Brain microvascular endothelial cell (primary cell): ENCODE data around the gene NDRG2.
A peak's percentile ranks its signal among the peaks of the same experiment; 100 is the strongest.

Source experiments
- DNase-seq: peaks from one replicate; pipeline ENCODE4 v3.0.0-alpha.2; 2020
- H3K27ac ChIP-seq: fragments of 250-450 bp; sonication (Bioruptor Pico); 2 replicates; pipeline ENCODE4 v1.5.1; 2020; ENCODE audit warnings: mild to moderate bottlenecking, moderate library complexity
- H3K27me3 ChIP-seq: fragments of 250-450 bp; sonication (Bioruptor Pico); replicated peaks from 2 replicates; pipeline ENCODE4 v1.5.1; 2020; ENCODE audit warnings: mild to moderate bottlenecking
- H3K36me3 ChIP-seq: fragments of 250-450 bp; sonication (Bioruptor Pico); replicated peaks from 2 replicates; pipeline ENCODE4 v1.5.1; 2020; ENCODE audit warnings: mild to moderate bottlenecking
- H3K4me3 ChIP-seq: 2 replicates; pipeline ENCODE4 v1.5.1; 2011; ENCODE audit warnings: low read depth, mild to moderate bottlenecking, control low read depth, low read length, moderate library complexity
- in situ Hi-C: cut with HindIII; loops from 2 replicates; pipeline ENCODE4 v1.10.0; 2017; ENCODE audit warnings: low sequenced_read_pairs, low pct_ligation_motif_present
- TF ChIP-seq, protein P1 (sequence below): IDR thresholded peaks from 2 replicates; pipeline ENCODE4 v1.5.1; 2011; ENCODE audit warnings: low read depth, mild to moderate bottlenecking, moderate library complexity, low read length, control low read depth, inconsistent platforms; ENCODE audit errors: missing control alignments

The NDRG2 gene

DNA sequence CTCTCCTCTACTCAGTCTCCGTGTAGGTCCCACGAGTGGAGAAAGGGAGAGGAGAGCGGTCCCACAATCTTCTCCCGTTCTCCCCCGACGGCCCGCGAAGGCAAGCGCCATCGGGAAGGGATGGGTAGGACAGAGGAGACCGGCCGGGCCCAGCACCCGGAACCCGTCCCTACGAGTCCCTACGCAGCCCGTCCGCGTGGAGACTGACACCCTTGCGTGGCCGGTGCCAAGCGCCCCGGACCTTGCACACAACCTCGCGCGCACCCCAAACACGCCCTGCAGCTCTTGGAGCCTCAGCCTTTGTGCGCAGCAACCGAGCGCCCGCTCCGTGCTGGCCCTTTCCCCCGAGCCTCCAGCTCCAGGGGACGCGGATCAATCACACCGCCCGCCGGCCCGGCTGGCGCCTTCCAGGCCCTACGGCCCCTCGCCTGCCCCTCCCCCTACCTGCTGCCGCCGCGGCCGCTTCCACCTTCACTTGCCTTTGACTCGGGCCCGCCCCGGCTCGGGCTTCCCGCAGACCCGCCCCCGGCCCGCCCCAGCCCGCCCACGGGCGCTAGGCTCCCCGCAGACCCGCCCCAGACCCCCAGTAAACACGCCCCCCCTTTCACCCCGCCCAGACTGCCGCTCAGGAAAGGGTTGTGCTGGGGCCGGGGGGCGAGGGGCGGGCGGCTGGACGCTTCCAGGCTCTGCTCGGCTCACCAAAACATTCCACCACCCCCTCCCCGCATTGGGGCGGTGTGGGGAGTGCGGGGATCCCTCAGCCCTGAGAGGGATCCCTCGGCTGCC is at the start of gene NDRG2:
Gene NDRG2 (minus strand): TSS at position 477 of the 786 bp plus-strand sequence. CDS start 1,746 bp downstream, outside the sequence.
- Histone ChIP-seq H3K27ac (no peak within 1 kb of the TSS), H3K27me3 (peaks cover 27% of the 10 kb centered on the region), H3K4me3 (peak within 1 kb of the TSS; percentile 51), H3K36me3 (no peaks in the 10 kb centered on the region)
- no peak for DNase-seq
- in situ Hi-C loops = no loop called here
- TF ChIP-seq, protein P1, sequence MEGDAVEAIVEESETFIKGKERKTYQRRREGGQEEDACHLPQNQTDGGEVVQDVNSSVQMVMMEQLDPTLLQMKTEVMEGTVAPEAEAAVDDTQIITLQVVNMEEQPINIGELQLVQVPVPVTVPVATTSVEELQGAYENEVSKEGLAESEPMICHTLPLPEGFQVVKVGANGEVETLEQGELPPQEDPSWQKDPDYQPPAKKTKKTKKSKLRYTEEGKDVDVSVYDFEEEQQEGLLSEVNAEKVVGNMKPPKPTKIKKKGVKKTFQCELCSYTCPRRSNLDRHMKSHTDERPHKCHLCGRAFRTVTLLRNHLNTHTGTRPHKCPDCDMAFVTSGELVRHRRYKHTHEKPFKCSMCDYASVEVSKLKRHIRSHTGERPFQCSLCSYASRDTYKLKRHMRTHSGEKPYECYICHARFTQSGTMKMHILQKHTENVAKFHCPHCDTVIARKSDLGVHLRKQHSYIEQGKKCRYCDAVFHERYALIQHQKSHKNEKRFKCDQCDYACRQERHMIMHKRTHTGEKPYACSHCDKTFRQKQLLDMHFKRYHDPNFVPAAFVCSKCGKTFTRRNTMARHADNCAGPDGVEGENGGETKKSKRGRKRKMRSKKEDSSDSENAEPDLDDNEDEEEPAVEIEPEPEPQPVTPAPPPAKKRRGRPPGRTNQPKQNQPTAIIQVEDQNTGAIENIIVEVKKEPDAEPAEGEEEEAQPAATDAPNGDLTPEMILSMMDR = no peak

DNA sequence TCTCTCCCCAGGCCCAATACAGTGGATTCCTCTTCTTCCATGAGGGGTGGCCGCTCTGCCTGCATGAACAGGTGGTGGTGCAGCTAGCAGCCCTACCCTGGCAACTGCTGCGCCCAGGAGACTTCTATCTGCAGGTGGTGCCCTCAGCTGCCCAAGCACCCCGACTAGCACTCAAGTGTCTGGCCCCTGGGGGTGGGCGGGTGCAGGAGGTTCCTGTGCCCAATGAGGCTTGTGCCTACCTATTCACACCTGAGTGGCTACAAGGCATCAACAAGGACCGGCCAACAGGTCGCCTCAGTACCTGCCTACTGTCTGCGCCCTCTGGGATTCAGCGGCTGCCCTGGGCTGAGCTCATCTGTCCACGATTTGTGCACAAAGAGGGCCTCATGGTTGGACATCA is 49.1 kb upstream of the NDRG2 start:
- no peak overlapping the region for H3K4me3 ChIP-seq
- peaks cover 57% of the 10 kb centered on the region for H3K36me3 ChIP-seq
- no peak overlapping the region for H3K27ac ChIP-seq
- H3K27me3 ChIP-seq = no peaks in the 10 kb centered on the region
- TF ChIP-seq, protein P1 = no peak
- no peak for DNase-seq
- in situ Hi-C loops = no loop called here

DNA sequence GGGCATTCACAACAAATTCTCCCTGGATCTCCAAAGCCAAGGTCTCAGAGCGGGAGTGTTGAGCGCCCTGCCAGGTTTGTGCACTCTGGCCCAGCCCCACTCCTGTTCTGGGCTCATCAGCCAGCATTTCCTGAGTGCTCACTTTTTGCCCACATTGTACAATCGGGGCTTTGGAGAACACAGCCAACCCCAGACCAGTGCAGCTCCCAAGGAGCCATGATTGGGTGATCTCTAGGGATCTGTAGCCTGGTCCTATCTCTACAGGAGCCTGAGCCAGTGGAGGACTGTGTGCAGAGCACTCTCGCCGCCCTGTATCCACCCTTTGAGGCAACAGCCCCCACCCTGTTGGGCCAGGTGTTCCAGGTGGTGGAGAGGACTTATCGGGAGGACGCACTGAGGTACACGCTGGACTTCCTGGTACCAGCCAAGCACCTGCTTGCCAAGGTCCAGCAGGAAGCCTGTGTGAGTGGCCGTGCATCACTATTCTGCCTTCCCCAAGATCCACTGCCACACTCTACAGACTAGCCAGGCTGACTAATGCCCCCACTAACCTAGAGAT is 48.0 kb upstream of the NDRG2 start:
- no peak overlapping the region for H3K4me3 ChIP-seq
- TF ChIP-seq, protein P1 = no peak
- in situ Hi-C loops = no loop called here
- H3K27me3 ChIP-seq = no peaks in the 10 kb centered on the region
- no peak for DNase-seq
- H3K27ac ChIP-seq = peak overlapping the region; percentile 90
- H3K36me3 ChIP-seq = peaks cover 47% of the 10 kb centered on the region

DNA sequence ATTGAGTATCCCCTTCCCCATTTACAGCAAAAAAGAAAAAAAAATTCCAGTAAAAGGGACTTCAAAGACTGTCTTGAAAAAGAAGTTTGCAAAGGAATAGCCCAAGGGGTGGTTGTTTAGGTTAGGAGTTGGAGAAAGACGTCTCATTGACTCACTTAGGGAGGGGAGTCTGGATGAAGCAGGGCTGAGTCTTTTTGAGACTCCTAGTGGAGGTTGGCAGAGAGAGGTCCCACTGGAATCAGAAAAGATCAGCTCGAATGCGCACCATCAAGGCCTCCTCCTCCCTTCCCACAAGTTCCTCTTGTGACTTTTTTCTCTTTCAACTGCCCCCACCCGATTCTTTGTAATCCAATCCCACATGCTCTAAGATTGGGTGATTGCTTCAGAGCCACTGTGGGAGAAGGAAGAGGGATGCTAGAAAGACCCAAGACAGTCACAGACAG is 47.2 kb upstream of the NDRG2 start:
- in situ Hi-C loops = no loop called here
- TF ChIP-seq, protein P1 = peak; percentile 41
- Histone ChIP-seq H3K27me3 (no peaks in the 10 kb centered on the region), H3K36me3 (peaks cover 41% of the 10 kb centered on the region), H3K4me3 (peak overlapping the region; percentile 83), H3K27ac (peak overlapping the region; percentile 90)
- DNase-seq = peak; percentile 70

DNA sequence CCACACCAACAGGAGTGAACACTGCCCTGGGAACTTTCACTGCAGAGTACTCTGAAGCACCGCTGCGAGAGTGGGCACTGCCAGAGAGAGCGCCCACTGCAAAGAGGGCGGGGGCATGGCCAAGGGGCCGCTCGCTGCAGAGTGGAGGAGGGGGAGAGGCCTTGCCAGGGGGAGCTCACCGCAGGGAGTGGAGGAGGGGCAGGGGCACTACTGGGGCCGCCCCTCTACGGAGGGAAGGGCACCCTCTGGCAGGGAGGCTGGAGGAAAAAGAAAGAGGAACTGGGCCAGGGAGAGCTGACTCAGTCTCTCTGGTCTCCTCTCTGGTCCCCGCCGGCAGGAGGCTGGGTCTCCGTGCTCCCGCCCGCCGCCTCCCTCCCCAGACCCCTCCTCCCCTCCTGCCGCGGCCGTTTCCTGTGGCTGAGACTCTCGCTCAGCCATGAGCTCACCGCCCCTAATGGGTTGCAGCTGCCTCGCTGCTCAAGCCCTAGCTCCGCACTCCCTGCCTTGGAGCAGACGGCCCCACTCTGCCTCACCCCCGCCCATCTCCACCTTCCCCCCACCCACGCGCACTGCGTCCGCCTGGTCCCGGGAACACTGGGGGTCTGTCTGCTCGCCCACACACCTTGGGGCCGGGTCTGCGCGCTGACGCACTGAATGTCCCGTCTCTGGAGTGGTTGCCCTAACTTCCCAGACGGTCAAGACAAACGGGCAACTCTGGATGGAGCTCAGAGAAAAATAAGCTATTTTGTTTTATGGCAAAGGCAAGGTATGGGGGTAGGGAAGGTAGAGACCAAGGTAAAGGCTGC is 46.6 kb upstream of the NDRG2 start:
- TF ChIP-seq, protein P1 = no peak
- peak overlapping the region; percentile 90 for H3K27ac ChIP-seq
- in situ Hi-C loops = no loop called here
- no peaks in the 10 kb centered on the region for H3K27me3 ChIP-seq
- DNase-seq = peak; percentile 90
- H3K4me3 ChIP-seq = peak overlapping the region; percentile 83
- peaks cover 36% of the 10 kb centered on the region for H3K36me3 ChIP-seq
